K562 (cell line): Measurements from ENCODE around the gene LRRC8E.

ENCODE experiments used
- BHLHE40 ChIP-seq: IDR thresholded peaks from 2 replicates; pipeline ENCODE4 v1.6.1; 2011; ENCODE audit warnings: low read length, improper control_type of control experiment
- CBX8 ChIP-seq: fragments of 200-600 bp; sonication (generic); IDR thresholded peaks from 2 replicates; pipeline ENCODE4 v1.6.1; 2012; ENCODE audit warnings: borderline replicate concordance, mixed run types, low read depth, mild to moderate bottlenecking, moderate library complexity, mixed read lengths, low read length, control low read depth, inconsistent platforms; ENCODE audit not compliant: poor library complexity, severe bottlenecking; ENCODE audit errors: extremely low read depth
- CEBPB ChIP-seq: fragments of 450-650 bp; IDR thresholded peaks from 2 replicates; pipeline ENCODE4 v1.6.1; 2016; ENCODE audit warnings: missing genetic modification characterization, missing compliant biosample characterization
- EP300 ChIP-seq: IDR thresholded peaks from 2 replicates; pipeline ENCODE4 v1.6.1; 2012; ENCODE audit warnings: low read length, improper control_type of control experiment
- MXI1 ChIP-seq: IDR thresholded peaks from 2 replicates; pipeline ENCODE4 v1.6.1; 2011; ENCODE audit warnings: low read depth, mild to moderate bottlenecking, improper control_type of control experiment, low read length
- SP1 ChIP-seq: sonication (generic); formaldehyde crosslinking; IDR thresholded peaks from 2 replicates; pipeline ENCODE4 v1.8.1; 2022; ENCODE audit warnings: mild to moderate bottlenecking, missing genetic modification reagents
- UBTF ChIP-seq, 2 experiments: IDR thresholded peaks; 2 replicates each; pipeline ENCODE4 v1.6.1; 2012; ENCODE audit warnings: improper control_type of control experiment in 2 of 2, low read depth in 2 of 2, low read length in 2 of 2, borderline replicate concordance in 1 of 2

- TF ChIP-seq MXI1, result no peak
- no peak for TF ChIP-seq UBTF (IDR thresholded peaks at IDR 0.05; ENCODE audit: borderline replicate concordance in 1 of 2, low read depth in 2 of 2, low read length in 2 of 2)
- TF ChIP-seq EP300, result no peak
- TF ChIP-seq CBX8, result no peak
- no peak for TF ChIP-seq CEBPB (tag)
- no peak for TF ChIP-seq SP1 (CRISPR knock-in tag)
- TF ChIP-seq BHLHE40, result no peak
Measured at GRCh38 chr19:7926727-7927604, 38.7 kb downstream of the LRRC8E start.
